Nephron (organoid): Measurements from ENCODE around the gene NPLOC4.
A peak's percentile ranks its signal among the peaks of the same experiment; 100 is the strongest.

Experiments used
- H3K27ac Mint-ChIP-seq, 3 experiments: 2 replicates each; pipeline ENCODE4 v1.8.0; 2020; ENCODE audit warnings: mixed read lengths in 3 of 3, mild to moderate bottlenecking in 2 of 3, moderate library complexity in 1 of 3
- H3K27me3 Mint-ChIP-seq: 2 replicates; pipeline ENCODE4 v1.8.0; 2021; ENCODE audit warnings: low read depth, mild to moderate bottlenecking, moderate library complexity, mixed read lengths
- H3K36me3 Mint-ChIP-seq: 2 replicates; pipeline ENCODE4 v1.8.0; 2020; ENCODE audit warnings: low read depth, mixed read lengths
- H3K4me1 Mint-ChIP-seq: 2 replicates; pipeline ENCODE4 v1.8.0; 2020; ENCODE audit warnings: mixed read lengths
- H3K4me3 Mint-ChIP-seq, 3 experiments: 2 replicates each; pipeline ENCODE4 v1.8.0; 2020; ENCODE audit warnings: mild to moderate bottlenecking in 3 of 3, mixed read lengths in 3 of 3, moderate library complexity in 2 of 3
- H3K9me3 Mint-ChIP-seq: 2 replicates; pipeline ENCODE4 v1.8.0; 2020; ENCODE audit warnings: mixed read lengths
- CTCF ChIP-seq, 3 experiments: fragments of 200-600 bp; sonication (generic); IDR thresholded peaks; one replicate each; pipeline ENCODE4 v1.5.0; 2021; ENCODE audit warnings: antibody characterized with exemption in 3 of 3; ENCODE audit not compliant: unreplicated experiment in 3 of 3

Gene NPLOC4

DNA sequence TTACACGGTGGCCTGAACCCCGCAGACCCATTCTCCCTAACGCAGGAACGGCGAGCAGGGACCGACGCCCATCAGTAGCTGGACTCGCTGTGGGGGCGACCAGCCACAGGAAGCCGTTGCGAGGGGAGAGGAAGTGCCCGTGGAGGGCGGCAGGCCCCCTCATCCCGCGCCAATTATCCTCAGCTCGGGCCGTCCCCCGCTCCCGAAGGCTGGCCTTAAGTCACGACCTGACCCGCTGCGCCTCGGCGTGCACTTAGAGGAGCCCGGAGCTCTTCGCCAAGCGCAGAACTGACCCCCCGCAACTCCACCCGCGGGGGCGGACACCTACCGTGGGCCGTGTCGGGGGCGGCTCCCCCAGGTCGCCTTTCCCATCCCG, 46.3 kb upstream of the NPLOC4 start:
- H3K9me3 Mint-ChIP-seq: no peaks in the 10 kb centered on the region
- H3K4me3 Mint-ChIP-seq: peak overlapping the region; percentile 85 to 93 (median 92)
- H3K36me3 Mint-ChIP-seq: peaks cover 23% of the 10 kb centered on the region
- H3K27me3 Mint-ChIP-seq: no peaks in the 10 kb centered on the region
- H3K27ac Mint-ChIP-seq: peak overlapping the region; percentile 46 to 86 (median 81)
- peaks cover 22% of the 10 kb centered on the region for H3K4me1 Mint-ChIP-seq
- no peak for TF ChIP-seq CTCF (IDR thresholded peaks at IDR 0.05; ENCODE audit: unreplicated experiment in 3 of 3)

- Mint-ChIP-seq H3K36me3 (peaks cover 23% of the 10 kb centered on the region), H3K27me3 (no peaks in the 10 kb centered on the region)
These were observed 45.8 kb upstream of the NPLOC4 start for GRCh38 chr17:81682565-81683207.

GRCh38 chr17:81681672-81682071, 44.8 kb upstream of the NPLOC4 start:
- Mint-ChIP-seq H3K9me3 (no peaks in the 10 kb centered on the region), H3K4me3 (peak overlapping the region; percentile 78 to 92 (median 85)), H3K27ac (no peak overlapping the region), H3K4me1 (peaks cover 22% of the 10 kb centered on the region), H3K27me3 (no peaks in the 10 kb centered on the region), H3K36me3 (peaks cover 16% of the 10 kb centered on the region)
- no peak for TF ChIP-seq CTCF (IDR thresholded peaks at IDR 0.05; ENCODE audit: unreplicated experiment in 3 of 3)

More at GRCh38 chr17:81682565-81683207, 45.8 kb upstream of the NPLOC4 start:
- Mint-ChIP-seq H3K4me1 (peaks cover 22% of the 10 kb centered on the region), H3K4me3 (peak overlapping the region; percentile 85 to 93 (median 92)), H3K27ac (peak overlapping the region; percentile 46 to 86 (median 81)), H3K9me3 (no peaks in the 10 kb centered on the region)
- no peak for TF ChIP-seq CTCF (IDR thresholded peaks at IDR 0.05; ENCODE audit: unreplicated experiment in 3 of 3)

DNA sequence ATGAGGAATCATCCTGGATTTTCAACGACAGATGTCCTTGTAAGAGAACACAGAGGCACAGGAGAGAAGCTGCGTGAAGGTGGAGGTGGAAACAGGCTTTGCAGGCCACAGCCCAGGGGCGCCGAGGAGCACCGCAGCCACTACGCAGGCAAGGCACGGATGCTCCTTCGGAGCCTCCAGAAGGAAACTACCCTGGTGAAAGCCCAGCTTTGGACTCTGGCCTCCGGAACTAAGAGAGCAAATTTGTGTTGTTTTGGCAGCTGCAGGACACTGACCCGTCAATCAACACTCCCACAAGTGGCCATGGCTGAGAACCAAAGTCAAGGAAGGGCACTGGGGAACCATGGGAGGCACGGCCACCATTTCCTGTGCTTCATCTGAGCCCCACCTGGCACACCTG, 43.2 kb upstream of the NPLOC4 start:
- peaks cover 12% of the 10 kb centered on the region for H3K36me3 Mint-ChIP-seq
- H3K9me3 Mint-ChIP-seq: no peaks in the 10 kb centered on the region
- H3K4me1 Mint-ChIP-seq: peaks cover 22% of the 10 kb centered on the region
- no peak overlapping the region for H3K27ac Mint-ChIP-seq
- H3K27me3 Mint-ChIP-seq: no peaks in the 10 kb centered on the region
- peak overlapping the region; percentile 59 to 79 (median 77) for H3K4me3 Mint-ChIP-seq
- TF ChIP-seq CTCF (IDR thresholded peaks at IDR 0.05; ENCODE audit: unreplicated experiment in 3 of 3): no peak

- Mint-ChIP-seq H3K9me3 (no peaks in the 10 kb centered on the region), H3K27me3 (no peaks in the 10 kb centered on the region), H3K27ac (no peak overlapping the region), H3K36me3 (peaks cover 27% of the 10 kb centered on the region), H3K4me1 (peaks cover 4% of the 10 kb centered on the region), H3K4me3 (no peak overlapping the region)
- no peak for TF ChIP-seq CTCF (IDR thresholded peaks at IDR 0.05; ENCODE audit: unreplicated experiment in 3 of 3)
These were observed 40.0 kb upstream of the NPLOC4 start for GRCh38 chr17:81676906-81677305.
